Hematopoietic multipotent progenitor cell treated with erythropoietin and hydrocortisone succinate and interleukin-3 and kit ligand, for 4 days (in vitro differentiated cells): ENCODE results near the gene PMAIP1.
A peak's percentile ranks its signal among the peaks of the same experiment; 100 is the strongest.
"Not testable (repeated sequence)": the region's sequence is repeated elsewhere in the genome, so short reads cannot be mapped to it uniquely, and the experiment has no call there.

ENCODE experiments used
- DNase-seq: peaks from one replicate; pipeline ENCODE4 v3.0.0-alpha.2; 2015

PMAIP1 gene

GRCh38 chr18:59885579-59886163, 14.1 kb upstream of the PMAIP1 start:
- peak; percentile 71 for DNase-seq

- DNase-seq = not testable (repeated sequence)
These were observed 13.4 kb upstream of the PMAIP1 start for GRCh38 chr18:59886399-59886798.

DNA sequence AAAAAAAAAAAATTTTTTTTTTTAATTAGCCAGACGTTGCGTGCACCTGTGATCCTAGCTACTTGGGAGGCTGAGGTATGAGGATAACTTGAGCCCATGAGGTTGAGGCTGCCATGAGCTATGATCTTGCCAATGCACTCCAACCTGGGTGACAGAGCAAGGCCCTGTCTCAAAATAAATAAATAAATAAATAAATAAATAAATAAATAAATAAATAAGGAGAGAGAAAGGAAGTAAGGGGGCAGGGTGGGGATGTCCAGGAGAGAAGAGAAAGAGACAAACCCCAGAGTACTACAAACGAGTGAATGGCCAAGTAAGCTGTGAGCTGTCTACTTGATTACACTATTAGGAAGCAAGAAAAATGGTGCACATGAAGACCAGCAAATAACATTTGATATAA, 7.7 kb upstream of the PMAIP1 start:
- DNase-seq = no peak

GRCh38 chr18:59893971-59894370, 5.8 kb upstream of the PMAIP1 start:
- DNase-seq = no peak

DNA sequence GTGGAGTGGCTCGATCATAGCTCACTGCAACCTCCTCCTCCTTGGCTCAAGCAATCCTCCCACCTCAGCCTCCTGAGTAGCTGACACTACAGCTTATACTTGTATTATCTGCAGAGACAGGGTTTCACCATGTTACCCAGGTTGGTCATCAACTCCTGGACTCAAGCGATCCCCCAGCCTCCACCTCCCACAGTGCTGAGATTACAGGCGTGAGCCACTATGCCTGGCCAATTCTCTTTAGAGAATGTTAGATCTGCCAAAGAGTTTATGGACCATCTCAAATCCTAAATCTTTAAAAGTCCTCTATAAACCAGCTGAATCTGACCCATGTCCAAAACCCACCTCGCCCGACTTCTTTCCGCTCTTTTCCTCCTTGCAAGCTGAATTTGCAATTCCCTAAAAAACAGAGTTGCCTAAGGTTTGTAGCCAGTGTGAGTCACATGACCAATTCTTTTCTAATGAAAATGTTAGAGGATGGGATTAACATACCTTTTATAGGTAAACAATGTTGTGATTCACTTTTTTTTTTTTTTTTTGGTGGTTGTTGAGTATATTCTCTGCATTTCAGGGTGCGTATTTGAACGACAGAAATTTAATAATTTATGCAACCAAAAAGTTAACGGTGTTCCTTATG, 2.4 kb upstream of the PMAIP1 start:
- no peak for DNase-seq

DNA sequence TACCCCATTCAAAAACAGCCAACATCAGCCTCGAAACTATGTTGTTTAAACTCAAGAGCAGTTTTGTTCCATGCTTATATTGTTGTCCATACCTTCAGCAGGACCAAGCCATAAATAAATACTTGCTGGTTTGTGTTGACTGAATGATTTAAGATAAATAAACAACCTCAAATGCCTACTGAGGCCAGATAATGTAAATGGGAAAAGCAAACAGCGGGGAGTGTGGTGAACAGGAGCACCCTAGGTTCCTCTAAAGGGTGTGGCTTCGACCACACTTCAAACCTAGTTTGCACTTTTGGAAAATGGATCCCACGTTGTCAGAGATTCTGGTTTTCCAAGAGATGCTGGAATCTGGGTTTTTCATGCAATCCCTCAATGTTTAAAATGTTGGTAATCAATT, 1.7 kb upstream of the PMAIP1 start:
- DNase-seq = no peak

- DNase-seq = no peak
These were observed 1.0 kb upstream of the PMAIP1 start for GRCh38 chr18:59898609-59899297.

DNA sequence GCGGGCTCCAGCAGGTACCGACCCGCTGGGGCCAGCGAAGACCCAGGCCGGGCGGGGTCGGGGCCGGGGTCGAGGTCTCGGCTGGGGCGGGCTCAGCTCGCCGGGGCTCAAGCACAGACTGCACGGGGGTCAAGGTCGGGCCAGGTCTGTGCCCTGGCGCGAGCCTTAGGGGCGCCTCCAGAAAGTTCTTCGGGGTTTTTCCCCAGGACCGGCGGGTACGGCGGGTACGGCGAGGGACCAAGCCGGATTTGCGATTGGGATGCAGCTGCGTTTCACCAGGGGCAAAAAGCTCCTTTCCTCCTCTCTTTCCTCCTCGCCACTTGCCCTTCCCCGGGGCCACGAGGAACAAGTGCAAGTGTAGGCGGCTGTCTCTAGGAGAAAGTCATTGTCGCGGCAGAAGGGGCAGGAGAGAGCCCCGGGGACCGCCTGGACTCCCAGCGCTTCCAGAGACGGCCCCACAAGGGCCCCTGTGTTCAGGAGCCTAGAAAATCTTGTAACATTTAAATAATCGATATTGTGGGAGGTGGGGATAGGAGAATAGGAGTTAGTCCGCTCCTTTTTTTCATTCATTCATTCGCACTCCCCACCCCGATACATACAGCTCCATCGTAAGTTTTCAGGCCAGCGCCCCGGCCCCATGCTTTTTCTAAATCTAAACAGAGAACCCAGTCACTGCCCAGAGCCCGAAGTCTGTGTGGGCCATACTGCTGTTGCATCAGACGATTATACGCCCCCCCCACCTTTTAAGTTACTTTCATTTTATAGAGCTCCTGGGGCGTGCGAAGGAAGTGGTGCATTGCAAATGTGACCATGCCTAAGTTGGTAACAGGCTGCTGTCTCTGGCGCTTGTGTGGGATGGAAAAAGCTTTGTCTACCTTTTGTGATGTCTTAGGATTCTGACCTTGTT, 679 bp downstream of the PMAIP1 start:
- peak; percentile 90 for DNase-seq

GRCh38 chr18:59902131-59902992, 2.6 kb downstream of the PMAIP1 start:
- no peak for DNase-seq

DNA sequence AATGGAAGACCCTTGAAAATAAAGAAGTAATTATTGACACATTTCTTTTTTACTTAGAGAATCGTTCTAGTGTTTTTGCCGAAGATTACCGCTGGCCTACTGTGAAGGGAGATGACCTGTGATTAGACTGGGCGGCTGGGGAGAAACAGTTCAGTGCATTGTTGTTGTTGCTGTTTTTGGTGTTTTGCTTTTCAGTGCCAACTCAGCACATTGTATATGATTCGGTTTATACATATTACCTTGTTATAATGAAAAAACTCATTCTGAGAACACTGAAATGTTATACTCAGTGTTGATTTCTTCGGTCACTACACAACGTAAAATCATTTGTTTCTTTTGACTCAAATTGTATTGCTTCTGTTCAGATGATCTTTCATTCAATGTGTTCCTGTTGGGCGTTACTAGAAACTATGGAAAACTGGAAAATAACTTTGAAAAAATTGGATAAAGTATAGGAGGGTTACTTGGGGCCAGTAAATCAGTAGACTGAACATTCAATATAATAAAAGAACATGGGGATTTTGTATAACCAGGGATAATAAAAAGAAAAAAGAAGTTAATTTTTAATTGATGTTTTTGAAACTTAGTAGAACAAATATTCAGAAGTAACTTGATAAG, 3.3 kb downstream of the PMAIP1 start:
- DNase-seq = no peak

GRCh38 chr18:59904011-59904601, 4.3 kb downstream of the PMAIP1 start:
- DNase-seq = no peak

- DNase-seq = no peak
These were observed 5.9 kb downstream of the PMAIP1 start for GRCh38 chr18:59905686-59906091.

DNA sequence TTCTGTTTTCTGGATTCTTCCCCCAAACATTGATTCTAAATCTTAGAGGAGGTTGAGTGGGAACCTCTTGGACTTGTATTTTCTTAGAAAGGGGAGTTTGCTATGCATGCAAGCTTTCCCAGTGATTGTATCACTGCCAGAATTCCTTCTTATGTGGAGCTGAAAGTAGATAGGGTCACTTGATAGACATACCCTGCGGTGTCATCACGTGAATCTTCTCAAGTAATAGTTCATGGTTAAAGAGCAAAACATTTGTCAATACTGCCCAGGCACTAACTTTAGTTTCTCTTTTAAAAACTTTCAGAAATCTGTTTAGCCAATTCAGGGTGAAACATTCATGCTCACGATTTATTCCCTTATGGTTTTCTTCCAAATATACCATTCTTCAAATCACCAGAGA, 6.4 kb downstream of the PMAIP1 start:
- no peak for DNase-seq

GRCh38 chr18:59907172-59907571, 7.4 kb downstream of the PMAIP1 start:
- peak; percentile 26 for DNase-seq

GRCh38 chr18:59907660-59908059, 7.9 kb downstream of the PMAIP1 start:
- DNase-seq = no peak

DNA sequence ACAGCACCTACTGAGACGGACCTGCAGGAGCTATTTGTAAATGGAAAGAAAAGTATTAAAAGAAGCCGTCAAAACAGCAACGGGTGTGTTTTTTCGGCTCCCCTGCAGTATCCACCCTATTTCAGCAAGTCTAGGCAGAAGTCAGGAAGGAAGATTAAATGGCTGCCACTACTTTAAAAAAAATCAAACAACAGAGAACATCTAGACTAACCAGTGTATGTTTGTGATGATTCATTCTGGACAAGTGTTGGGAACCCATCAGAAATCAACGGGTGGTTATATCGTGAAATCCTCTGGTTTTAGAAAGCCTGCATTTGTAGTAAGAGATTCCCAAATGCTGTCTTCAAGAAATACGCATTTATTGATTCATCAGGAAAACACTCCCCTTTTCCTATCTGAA, 9.0 kb downstream of the PMAIP1 start:
- no peak for DNase-seq

DNA sequence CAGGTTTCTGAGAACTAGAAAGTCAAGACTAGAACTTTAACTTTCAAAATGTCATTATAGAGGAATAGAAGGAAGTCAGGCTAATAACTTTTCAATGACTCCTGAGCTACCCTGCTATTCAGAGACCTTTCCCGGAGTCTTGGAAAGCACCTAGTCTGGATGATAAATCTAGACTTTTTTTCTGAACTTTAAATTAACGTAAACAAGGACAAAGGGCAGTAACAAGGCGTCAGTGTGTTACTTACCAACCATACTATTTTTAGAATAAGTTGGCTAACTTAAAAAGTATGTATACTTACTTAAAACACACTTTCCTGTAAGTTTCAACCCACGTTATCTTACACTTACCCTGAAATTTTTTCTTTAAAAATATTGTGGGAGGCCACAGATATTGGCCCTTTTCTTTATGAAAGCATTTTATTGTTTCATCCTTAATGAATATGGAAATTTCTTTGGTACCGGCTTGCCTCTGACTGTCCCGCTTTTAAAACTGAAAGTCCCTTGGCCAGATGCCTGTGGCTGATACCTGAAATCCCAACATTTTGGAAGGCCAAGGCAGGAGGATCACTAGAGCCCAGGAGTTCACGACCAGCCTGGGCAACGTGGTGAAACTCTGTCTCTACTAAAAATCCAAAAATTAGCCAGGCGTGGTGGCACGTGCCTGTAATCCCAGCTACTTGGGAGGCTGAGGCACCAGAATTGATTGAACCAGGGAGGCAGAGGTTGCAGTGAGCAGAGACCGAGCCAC, 9.7 kb downstream of the PMAIP1 start:
- DNase-seq = no peak

GRCh38 chr18:59910967-59911366, 11.2 kb downstream of the PMAIP1 start:
- DNase-seq = no peak

GRCh38 chr18:59911600-59911999, 11.8 kb downstream of the PMAIP1 start:
- DNase-seq = peak; percentile 41

- DNase-seq = no peak
These were observed 12.3 kb downstream of the PMAIP1 start for GRCh38 chr18:59912007-59912550.
